Activated CD8-positive, alpha-beta T cell treated with anti-CD3 and anti-CD28 coated beads, Interleukin-2, amount 10 ng/mL, durations not matched to agents 7 days and 5 days (primary cell): ENCODE results near the gene ZBTB5. TPM values are rescaled to one million over a fixed set of nuclear protein-coding genes. Genes with fewer than 3 reads are reported as not detected.
"Not testable (repeated sequence)": the region's sequence is repeated elsewhere in the genome, so short reads cannot be mapped to it uniquely, and the experiment has no call there.

Experiments used
- ATAC-seq: fragments of 150-1000 bp; cut with Tn5 transposase; one replicate; pipeline ENCODE4 v1.10.0; 2021; ENCODE audit warnings: moderate library complexity
- CTCF ChIA-PET: fragments of 350-600 bp; sonication (Branson Sonifier 250); formaldehyde crosslinking; loops from one replicate; lab custom pipeline; 2021; ENCODE audit warnings: antibody characterized with exemption; lab: Charles Lee
- POLR2A ChIA-PET: fragments of 350-600 bp; sonication (Branson Sonifier 250); formaldehyde crosslinking; loops from one replicate; lab custom pipeline; 2021; ENCODE audit warnings: antibody characterized with exemption; lab: Charles Lee
- DNase-seq: peaks from one replicate; pipeline ENCODE4 v3.0.0-alpha.2; 2020
- H3K27ac Mint-ChIP-seq: one replicate; pipeline ENCODE4 v1.8.0; 2021; ENCODE audit warnings: mild to moderate bottlenecking, mixed read lengths
- H3K27me3 Mint-ChIP-seq: one replicate; pipeline ENCODE4 v1.8.0; 2021; ENCODE audit warnings: low read depth, mixed read lengths
- H3K36me3 Mint-ChIP-seq: one replicate; pipeline ENCODE4 v1.8.0; 2021; ENCODE audit warnings: low read depth, mixed read lengths
- H3K4me1 Mint-ChIP-seq: one replicate; pipeline ENCODE4 v1.8.0; 2021; ENCODE audit warnings: low read depth, mixed read lengths
- H3K4me3 Mint-ChIP-seq: one replicate; pipeline ENCODE4 v1.8.0; 2021; ENCODE audit warnings: mild to moderate bottlenecking, mixed read lengths
- H3K9me3 Mint-ChIP-seq: one replicate; pipeline ENCODE4 v1.8.0; 2022; ENCODE audit warnings: mixed read lengths; ENCODE audit not compliant: insufficient read depth
- total RNA-seq, 2 experiments: library from RNA; stranded (reverse); gene quantifications; one replicate each; pipeline ENCODE4 v1.2.3, GENCODE V29; 2021

ZBTB5 gene
- total RNA-seq: 1 to 10 TPM; 9.2 to 9.4 TPM

DNA sequence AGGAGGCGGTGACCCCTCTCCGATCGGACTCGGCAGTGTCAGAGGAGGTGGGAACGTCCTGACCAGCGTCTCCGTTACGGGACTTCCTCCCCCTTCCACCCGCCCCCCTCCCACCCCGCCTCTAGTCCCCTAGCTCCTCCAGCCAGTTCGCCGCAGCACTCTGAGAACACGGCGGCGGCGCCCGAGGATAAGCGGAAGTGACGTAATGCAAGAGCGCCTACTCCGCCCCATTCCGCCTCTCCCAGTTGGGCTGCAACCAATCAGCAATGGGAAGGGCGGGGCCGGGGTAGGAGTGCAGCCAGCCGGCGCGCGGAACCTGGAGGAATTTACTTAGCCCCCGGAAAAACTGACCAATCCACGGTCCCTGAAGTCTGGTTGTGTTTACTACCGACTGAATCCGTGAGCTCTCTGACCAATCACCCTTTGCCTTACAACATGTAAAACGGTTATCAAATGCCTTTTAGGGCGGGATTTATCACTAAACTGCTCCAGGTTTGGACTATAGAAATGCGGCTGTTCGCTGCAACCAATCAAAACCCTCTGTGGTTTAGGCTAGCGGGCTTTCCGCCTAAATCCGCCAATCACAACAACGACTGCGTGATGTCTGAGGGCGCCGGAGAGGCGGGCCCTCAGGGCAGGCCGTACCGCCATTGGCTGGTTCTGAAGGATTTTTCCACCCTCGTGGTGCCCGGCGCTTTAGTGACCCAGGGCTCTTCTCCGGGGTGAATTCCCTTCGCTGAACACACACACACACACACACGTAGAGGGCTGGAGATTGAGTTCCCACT lies at the start of gene ZBTB5:
Gene ZBTB5, minus strand, starts transcription at position 202 of the 788 bp plus-strand sequence. CDS start 22,899 bp downstream, outside the sequence.
- ChIA-PET CTCF (interaction anchor here (1.3 to 1.9 kb wide), 2 partner anchors 54 to 592 kb away, joined by 3 to 4 read pairs; no protein-coding TSS in a partner anchor), POLR2A (interaction anchor here (1.0 to 2.4 kb wide), 4 partner anchors 14 to 114 kb away, joined by 3 to 31 read pairs (median 4); partner anchors contain the start of gene POLR1E)
- Mint-ChIP-seq H3K27ac (peak within 1 kb of the TSS; percentile 98), H3K9me3 (no peaks in the 10 kb centered on the region), H3K4me1 (peaks cover 32% of the 10 kb centered on the region), H3K4me3 (peak within 1 kb of the TSS; percentile 96), H3K36me3 (peaks cover 13% of the 10 kb centered on the region), H3K27me3 (no peaks in the 10 kb centered on the region)
- peak; percentile 99 for DNase-seq
- peak; percentile 85 for ATAC-seq

GRCh38 chr9:37514999-37515398 lies 49.7 kb upstream of the ZBTB5 start:
- H3K9me3 Mint-ChIP-seq: no peaks in the 10 kb centered on the region
- no peaks in the 10 kb centered on the region for H3K36me3 Mint-ChIP-seq
- DNase-seq: no peak
- H3K4me3 Mint-ChIP-seq: no peak overlapping the region
- H3K27ac Mint-ChIP-seq: no peak overlapping the region
- POLR2A ChIA-PET: no interaction called here
- CTCF ChIA-PET: no interaction called here
- H3K27me3 Mint-ChIP-seq: no peaks in the 10 kb centered on the region
- H3K4me1 Mint-ChIP-seq: peaks cover 5% of the 10 kb centered on the region
- ATAC-seq: no peak

GRCh38 chr9:37514415-37514814 lies 49.2 kb upstream of the ZBTB5 start:
- DNase-seq, POLR2A ChIA-PET, H3K36me3 Mint-ChIP-seq, H3K27me3 Mint-ChIP-seq, H3K4me1 Mint-ChIP-seq, ATAC-seq, H3K4me3 Mint-ChIP-seq, H3K27ac Mint-ChIP-seq, H3K9me3 Mint-ChIP-seq, CTCF ChIA-PET: not testable (repeated sequence)

DNA sequence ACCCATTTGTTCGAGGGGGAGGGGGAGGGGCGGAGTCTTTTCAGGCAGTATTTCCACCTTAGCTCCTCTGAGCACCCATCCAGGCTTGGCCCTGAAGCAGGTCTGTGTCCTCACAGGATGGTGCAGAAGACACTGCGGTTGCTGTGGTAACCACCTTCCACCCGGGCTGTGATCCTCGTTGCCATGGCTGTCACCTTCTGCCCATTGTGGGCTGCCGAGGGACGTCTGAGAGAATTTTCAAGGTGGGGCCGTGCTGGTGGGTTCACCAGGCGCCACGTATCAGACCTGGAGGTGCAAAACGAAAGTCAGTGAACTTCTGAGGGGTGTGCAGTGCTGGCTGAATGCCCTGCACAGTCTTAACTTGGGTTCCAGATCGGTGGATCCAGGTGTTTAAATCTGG lies 47.2 kb upstream of the ZBTB5 start:
- no peak overlapping the region for H3K27ac Mint-ChIP-seq
- peaks cover 5% of the 10 kb centered on the region for H3K4me1 Mint-ChIP-seq
- peaks cover 4% of the 10 kb centered on the region for H3K36me3 Mint-ChIP-seq
- ChIA-PET POLR2A (no interaction called here), CTCF (no interaction called here)
- H3K4me3 Mint-ChIP-seq: no peak overlapping the region
- DNase-seq: no peak
- peak; percentile 42 for ATAC-seq
- no peaks in the 10 kb centered on the region for H3K27me3 Mint-ChIP-seq
- H3K9me3 Mint-ChIP-seq: no peaks in the 10 kb centered on the region

DNA sequence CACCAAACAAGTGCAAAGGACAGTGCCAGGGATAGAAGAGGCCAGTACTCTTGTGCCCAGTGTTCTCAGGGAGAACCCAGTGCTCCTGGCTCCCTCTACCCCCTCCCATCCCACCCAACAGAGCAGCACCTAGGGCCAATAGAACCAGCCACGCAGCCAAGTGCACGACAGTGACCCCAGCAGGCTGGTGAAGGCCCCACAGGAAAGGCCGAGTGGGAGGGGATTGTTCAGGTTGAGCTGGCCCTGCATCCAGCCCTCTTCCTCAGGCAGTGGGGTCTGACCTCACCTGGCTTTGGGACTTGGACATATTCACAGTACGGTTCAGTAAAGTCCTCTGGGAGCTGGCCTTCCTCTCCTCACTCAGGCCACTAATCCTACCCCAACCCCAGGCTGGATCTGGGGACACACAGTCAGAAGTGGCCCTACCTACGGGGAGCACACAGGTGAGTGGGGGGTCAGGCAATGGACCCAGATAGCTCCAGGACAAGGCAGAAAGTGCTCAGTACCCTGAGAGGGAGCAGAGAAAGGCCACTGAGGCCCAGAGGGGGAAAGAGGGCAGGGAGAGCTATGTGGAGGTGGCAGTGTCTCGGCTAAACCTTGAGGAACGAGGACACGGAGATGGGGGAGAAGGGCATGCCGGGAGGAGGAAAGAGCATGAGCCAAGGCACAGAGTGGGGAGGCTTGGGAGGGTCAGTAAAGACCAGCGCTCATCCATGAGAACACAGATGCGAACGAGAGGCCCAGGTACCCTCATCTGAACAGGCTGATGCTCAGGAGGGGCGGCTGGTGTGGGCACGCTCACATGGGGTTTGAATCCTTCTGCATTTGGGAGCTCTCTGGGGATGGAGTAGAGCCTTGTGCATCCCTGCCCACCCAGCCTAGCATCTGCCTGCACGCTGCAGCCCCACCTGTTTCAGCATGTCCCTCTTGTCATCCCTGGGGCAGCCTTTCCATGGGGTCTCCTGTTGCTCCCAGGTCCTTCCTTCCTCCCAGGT lies 46.1 kb upstream of the ZBTB5 start:
- no peaks in the 10 kb centered on the region for H3K27me3 Mint-ChIP-seq
- ChIA-PET CTCF (interaction anchor here (1.3 kb wide), 1 partner anchor 83 kb away, joined by 3 read pairs; no protein-coding TSS in a partner anchor), POLR2A (no interaction called here)
- H3K36me3 Mint-ChIP-seq: peaks cover 8% of the 10 kb centered on the region
- DNase-seq (no peak), ATAC-seq (no peak)
- no peak overlapping the region for H3K4me3 Mint-ChIP-seq
- H3K4me1 Mint-ChIP-seq: peaks cover 5% of the 10 kb centered on the region
- no peak overlapping the region for H3K27ac Mint-ChIP-seq
- H3K9me3 Mint-ChIP-seq: no peaks in the 10 kb centered on the region

DNA sequence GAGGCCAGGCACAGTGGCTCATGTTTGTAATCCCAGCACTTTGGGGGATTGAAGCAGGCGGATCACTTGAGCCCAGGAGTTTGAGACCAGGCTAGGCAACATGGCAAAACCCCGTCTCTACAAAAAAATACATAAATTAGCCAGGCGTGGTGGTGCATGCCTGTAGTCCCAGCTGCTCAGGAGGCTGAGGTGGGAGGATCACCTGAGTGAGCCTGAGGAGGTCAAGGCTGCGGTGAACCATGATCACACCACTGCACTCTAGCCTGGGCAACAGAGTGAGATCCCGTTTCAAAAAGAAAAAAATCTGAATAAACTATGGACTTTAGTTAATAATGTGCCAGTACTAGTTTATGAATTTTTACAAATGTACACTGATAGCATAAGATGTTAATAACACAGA lies 44.8 kb upstream of the ZBTB5 start:
- H3K36me3 Mint-ChIP-seq: peaks cover 10% of the 10 kb centered on the region
- ATAC-seq, H3K9me3 Mint-ChIP-seq, H3K27ac Mint-ChIP-seq, H3K4me1 Mint-ChIP-seq, POLR2A ChIA-PET, H3K4me3 Mint-ChIP-seq, H3K27me3 Mint-ChIP-seq, DNase-seq: not testable (repeated sequence)
- CTCF ChIA-PET: interaction anchor here (1.3 kb wide), 1 partner anchor 95 kb away, joined by 3 read pairs; no protein-coding TSS in a partner anchor

GRCh38 chr9:37509536-37509935 lies 44.3 kb upstream of the ZBTB5 start:
- H3K27ac Mint-ChIP-seq: no peak overlapping the region
- ATAC-seq (no peak), DNase-seq (no peak)
- H3K4me1 Mint-ChIP-seq: no peaks in the 10 kb centered on the region
- H3K36me3 Mint-ChIP-seq: peaks cover 10% of the 10 kb centered on the region
- no peak overlapping the region for H3K4me3 Mint-ChIP-seq
- H3K27me3 Mint-ChIP-seq: no peaks in the 10 kb centered on the region
- ChIA-PET CTCF (interaction anchor here (0.7 to 1.3 kb wide), 2 partner anchors 11 to 94 kb away, joined by 3 read pairs; no protein-coding TSS in a partner anchor), POLR2A (interaction anchor here (1.1 kb wide), 1 partner anchor 13 kb away, joined by 4 read pairs; no protein-coding TSS in a partner anchor)
- no peaks in the 10 kb centered on the region for H3K9me3 Mint-ChIP-seq

DNA sequence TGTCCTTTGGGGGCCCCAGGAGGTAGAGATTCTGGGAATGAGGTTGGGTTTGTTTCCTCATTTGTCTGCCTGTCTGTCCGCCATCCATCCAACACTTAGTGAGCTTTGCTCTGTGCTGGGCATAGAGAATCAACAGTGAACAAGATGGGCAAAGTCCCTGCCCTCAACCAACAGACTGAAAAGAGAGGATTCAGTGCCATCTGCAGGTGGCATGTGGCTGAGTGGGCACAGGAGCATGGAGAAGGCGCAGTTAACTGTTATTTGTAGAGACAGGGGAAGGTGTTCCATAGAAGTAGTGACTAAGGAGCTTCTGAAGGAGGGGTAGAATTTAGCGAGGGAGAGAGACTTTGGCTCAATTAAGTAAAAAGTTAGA lies 43.6 kb upstream of the ZBTB5 start:
- ATAC-seq (no peak), DNase-seq (no peak)
- H3K27ac Mint-ChIP-seq: peak overlapping the region; percentile 5
- H3K9me3 Mint-ChIP-seq: no peaks in the 10 kb centered on the region
- ChIA-PET CTCF (interaction anchor here (0.7 to 1.3 kb wide), 2 partner anchors 11 to 93 kb away, joined by 3 read pairs; no protein-coding TSS in a partner anchor), POLR2A (interaction anchor here (1.1 kb wide), 1 partner anchor 13 kb away, joined by 4 read pairs; no protein-coding TSS in a partner anchor)
- peaks cover 4% of the 10 kb centered on the region for H3K4me1 Mint-ChIP-seq
- peaks cover 14% of the 10 kb centered on the region for H3K36me3 Mint-ChIP-seq
- H3K4me3 Mint-ChIP-seq: no peak overlapping the region
- H3K27me3 Mint-ChIP-seq: no peaks in the 10 kb centered on the region

DNA sequence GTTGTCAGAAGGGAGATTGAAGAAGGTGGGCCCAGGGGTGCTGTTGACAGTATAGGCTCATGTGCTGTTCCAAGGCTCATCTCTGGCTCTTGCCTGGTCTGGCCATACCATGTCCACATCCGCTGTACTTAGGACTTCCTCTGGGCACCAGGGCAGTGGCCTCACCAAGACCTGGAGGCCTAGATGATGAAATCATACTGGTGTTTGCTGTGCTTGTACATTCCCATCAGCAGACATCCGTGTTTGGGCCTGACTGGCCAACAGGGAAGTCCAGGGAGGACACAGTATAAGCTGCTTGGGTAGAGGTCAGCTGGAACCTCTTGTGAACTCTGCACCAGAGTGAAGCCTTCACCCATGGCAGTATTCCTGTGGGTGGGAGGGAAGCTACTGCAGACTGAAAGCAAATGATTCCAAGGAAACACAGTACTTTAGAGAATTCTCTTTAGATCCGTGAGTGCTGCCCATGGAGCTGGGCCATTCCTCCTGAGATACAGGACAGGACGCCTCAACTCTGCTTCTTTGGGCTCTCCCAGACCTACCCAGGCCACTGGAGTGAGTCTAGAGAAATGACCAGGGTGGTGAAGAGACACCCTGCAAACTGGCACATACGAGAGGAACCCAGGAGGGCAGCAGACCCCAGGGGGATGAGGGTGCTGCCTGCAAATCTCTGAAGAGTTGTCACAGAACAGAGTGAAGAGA lies 43.0 kb upstream of the ZBTB5 start:
- DNase-seq: no peak
- Mint-ChIP-seq H3K36me3 (peaks cover 19% of the 10 kb centered on the region), H3K4me1 (peaks cover 9% of the 10 kb centered on the region), H3K4me3 (no peak overlapping the region), H3K27me3 (no peaks in the 10 kb centered on the region), H3K27ac (no peak overlapping the region), H3K9me3 (no peaks in the 10 kb centered on the region)
- POLR2A ChIA-PET: interaction anchor here (1.1 kb wide), 1 partner anchor 12 kb away, joined by 4 read pairs; no protein-coding TSS in a partner anchor
- CTCF ChIA-PET: interaction anchor here (1.3 kb wide), 1 partner anchor 93 kb away, joined by 3 read pairs; no protein-coding TSS in a partner anchor
- ATAC-seq: no peak

GRCh38 chr9:37507566-37508134 lies 42.4 kb upstream of the ZBTB5 start:
- Mint-ChIP-seq H3K36me3 (peaks cover 26% of the 10 kb centered on the region), H3K4me3 (no peak overlapping the region), H3K4me1 (peaks cover 15% of the 10 kb centered on the region), H3K9me3 (no peaks in the 10 kb centered on the region), H3K27ac (no peak overlapping the region), H3K27me3 (no peaks in the 10 kb centered on the region)
- POLR2A ChIA-PET: interaction anchor here (0.8 kb wide), 1 partner anchor 21 kb away, joined by 4 read pairs; no protein-coding TSS in a partner anchor
- DNase-seq (no peak), ATAC-seq (no peak)
- CTCF ChIA-PET: no interaction called here
